ENCODE results near the gene WDR48.

Gene WDR48

DNA sequence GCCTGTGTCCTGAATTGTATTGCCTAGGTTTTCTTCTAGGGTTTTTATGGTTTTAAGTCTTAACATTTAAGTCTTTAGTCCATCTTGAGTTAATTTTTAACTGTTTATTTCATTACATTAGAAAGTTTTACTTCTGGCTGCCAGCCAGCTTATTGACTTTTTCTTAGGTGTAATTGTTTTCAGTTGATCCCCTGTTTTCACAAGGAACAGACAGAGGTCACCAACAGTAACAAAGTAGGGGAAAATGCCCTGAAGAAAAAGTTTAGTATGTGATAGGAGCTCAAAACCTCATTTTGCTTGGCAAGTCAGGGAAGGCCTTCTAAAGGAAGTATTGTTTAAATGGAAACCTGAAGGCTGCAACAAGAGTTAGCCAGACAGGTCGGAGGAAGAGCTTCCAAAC lies 10.4 kb downstream of the WDR48 start:
- intact Hi-C loops (cut with DNase I) = no loop called here
- no peak for DNase-seq

GRCh38 chr3:39063143-39063542 lies 11.3 kb downstream of the WDR48 start:
- intact Hi-C loops (cut with DNase I) = no loop called here
- DNase-seq = no peak

- no peak for DNase-seq
- intact Hi-C loops (cut with DNase I) = no loop called here
These were observed 12.8 kb downstream of the WDR48 start for GRCh38 chr3:39064646-39065045.

GRCh38 chr3:39065197-39065596 lies 13.4 kb downstream of the WDR48 start:
- peak in 3 of 10 donors; percentile 11 to 14 (median 14) for DNase-seq
- intact Hi-C loops (cut with DNase I) = no loop called here

- intact Hi-C loops (cut with DNase I) = no loop called here
- no peak for DNase-seq
These were observed 15.5 kb downstream of the WDR48 start for GRCh38 chr3:39067286-39067685.

DNA sequence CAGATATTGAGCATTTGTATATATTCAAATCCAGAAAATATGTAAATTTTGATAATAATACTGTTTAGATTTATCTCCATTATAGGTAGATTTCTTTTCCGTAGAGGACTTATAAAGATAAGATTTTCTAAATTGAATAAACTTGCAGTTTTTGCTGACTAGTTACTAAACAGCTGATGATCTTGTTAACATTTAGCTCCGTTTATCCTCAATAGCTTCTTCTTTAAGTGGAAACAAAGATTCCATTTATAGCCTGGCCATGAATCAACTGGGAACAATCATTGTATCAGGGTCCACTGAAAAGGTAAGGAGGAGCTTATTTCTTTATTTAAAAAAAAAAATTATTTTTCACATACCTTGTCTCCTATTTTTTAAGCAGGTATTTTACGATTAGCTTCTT lies 16.7 kb downstream of the WDR48 start:
- no peak for DNase-seq
- intact Hi-C loops (cut with DNase I) = no loop called here

DNA sequence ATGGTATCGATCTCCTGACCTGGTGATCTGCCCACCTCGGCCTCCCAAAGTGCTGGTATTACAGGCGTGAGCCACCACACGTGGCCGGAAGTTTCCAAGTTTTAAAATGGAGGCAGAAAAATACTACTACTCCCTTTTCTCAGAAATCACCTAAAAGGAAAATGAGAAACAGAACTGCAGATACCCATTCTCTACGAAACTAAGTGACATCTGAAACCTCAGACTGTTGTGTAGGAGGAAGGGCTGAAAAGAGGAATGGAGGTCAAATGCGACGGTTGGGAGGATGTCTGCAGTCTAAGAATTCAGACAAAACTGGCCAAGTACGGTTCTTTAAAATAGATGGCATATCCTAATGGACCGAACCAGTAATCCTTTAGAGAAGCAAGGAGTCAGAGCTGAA lies 24.1 kb downstream of the WDR48 start:
- DNase-seq = no peak
- intact Hi-C loops (cut with DNase I) = no loop called here

GRCh38 chr3:39079530-39079929 lies 27.7 kb downstream of the WDR48 start:
- intact Hi-C loops (cut with DNase I) = no loop called here

DNA sequence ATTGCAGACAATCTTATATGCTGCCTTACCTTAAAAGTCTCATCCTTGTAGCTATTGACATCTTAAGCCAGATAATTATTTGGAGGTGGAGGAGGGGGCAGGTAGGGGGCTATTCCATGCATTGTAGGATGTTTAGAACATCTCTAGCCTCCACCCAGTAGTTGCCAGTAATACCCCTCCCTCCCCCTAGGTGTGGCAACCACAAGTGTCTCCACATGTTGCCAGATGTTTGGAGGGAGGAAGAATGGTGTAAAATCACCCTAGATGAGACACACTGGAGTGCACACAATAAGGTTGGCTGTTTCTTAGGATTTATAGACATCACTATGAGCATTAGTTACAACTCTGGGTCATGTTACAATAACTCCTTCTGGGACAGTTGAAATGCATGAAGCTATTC lies 28.2 kb downstream of the WDR48 start:
- no peak for DNase-seq
- intact Hi-C loops (cut with DNase I) = no loop called here

More at GRCh38 chr3:39079530-39079929, 27.7 kb downstream of the WDR48 start:
- no peak for DNase-seq

DNA sequence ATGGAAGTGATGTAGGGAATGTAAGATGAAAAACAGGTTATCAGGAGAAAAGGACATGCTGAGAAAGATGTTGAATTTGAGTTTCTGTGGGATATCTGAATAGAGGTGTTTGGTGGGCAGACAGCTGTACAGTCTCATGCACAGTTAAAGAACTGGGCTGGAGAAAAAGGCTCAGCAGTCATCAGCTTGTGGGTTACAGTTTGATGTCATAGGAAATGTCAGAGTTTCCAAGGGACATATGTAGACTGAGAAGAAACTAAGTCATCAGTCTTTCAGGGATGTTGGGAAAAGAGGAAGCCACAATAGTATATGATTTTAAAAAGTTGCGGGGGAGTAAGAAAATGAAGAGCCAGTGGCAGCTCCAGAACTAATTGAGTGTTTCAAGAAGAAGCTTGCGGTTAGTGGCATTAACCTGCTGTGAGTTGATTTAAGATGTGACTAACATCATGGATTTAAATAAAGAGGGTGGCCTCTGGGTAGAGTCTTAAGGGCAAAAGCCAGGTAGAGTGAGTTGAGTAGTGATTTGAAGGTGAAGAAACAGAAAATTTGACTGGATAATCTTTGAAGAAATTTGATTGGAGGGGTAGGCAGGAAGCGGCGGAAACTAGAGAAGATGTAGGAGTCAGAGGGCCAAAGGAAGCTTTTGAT lies 31.0 kb downstream of the WDR48 start:
- intact Hi-C loops (cut with DNase I) = no loop called here
- no peak for DNase-seq

DNA sequence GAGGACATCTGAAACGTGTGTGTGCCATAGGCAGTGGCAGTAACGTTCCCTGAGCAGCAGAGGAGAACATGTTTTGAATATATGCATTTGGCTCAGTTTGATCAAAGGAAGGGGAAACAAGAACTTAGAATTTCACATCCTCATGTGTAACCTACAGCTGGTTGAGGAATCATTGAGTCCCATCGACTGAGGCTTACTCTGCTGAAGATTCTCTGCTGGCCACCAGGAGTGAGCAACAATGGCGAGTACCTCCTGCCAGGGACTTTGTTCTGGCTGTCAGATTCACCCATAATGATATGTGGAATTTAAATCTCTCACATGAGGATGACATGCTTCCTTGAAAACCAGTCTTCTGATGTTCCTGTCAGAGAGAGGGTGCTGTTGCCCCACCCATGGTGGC lies 34.3 kb downstream of the WDR48 start:
- intact Hi-C loops (cut with DNase I) = no loop called here
- no peak for DNase-seq

GRCh38 chr3:39088456-39088855 lies 36.6 kb downstream of the WDR48 start:
- DNase-seq = no peak

DNA sequence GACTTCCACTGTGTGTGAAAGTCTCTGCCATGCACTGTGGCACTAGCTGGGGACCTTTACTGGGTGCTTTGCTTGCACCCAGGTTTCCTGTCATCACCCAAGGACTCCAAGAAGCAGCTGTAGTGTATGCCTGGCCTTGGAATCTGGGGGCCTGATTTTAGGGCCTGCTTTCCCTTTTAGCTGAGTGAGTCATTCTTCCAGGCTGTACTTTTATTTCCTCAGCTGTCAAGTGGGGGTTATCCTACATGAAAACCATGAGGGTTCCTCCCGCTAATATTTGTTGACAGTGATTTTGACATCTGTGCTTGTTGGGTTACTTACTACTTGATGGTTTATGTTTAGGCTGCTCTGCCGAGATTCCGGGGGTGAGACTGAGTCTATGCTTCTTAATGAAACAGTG lies 37.1 kb downstream of the WDR48 start:
- intact Hi-C loops (cut with DNase I) = no loop called here
- DNase-seq = no peak

More at GRCh38 chr3:39088456-39088855, 36.6 kb downstream of the WDR48 start:
- intact Hi-C loops (cut with DNase I) = no loop called here

- no peak for DNase-seq
- intact Hi-C loops (cut with DNase I) = no loop called here
These were observed 39.1 kb downstream of the WDR48 start for GRCh38 chr3:39090922-39091321.

DNA sequence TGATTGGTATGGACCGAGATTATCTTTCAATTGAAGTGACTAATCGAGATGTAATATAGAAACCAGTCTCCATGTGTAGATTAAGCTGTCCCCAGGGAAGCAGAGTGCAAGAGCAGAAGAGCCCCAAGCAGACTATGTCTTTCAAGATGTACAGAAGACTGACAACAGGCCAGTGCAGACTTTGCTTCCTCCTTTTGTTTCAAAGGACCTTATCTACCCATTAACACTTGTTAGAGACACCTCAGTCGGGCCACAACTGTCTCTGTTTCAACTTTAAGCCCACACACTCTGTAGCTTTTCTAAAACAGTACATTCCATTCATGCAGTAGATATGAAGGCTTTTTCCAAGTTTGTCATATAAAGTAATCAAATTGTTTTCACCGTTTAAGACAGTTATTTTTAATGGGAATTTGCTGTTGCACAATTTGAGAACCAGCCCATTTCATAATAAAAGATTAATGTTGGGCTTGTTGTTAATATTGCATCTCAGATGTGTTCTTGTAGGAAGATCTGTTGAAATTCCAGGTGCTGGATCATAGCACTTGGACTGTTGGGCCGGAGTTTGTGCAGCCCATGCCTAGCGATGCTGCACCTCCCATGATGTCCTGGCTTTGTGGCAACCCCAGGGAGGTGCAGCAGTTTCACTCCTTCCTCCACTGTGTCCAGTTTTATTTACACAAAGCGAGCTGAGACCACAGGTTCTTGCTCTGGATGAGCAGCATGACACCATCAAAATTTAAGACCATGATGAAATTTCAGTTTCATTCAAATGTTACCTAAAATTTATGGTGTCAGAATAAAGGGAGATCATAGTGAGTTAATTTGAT lies 43.2 kb downstream of the WDR48 start:
- intact Hi-C loops (cut with DNase I) = no loop called here
- no peak for DNase-seq

GRCh38 chr3:39095778-39096177 lies 44.0 kb downstream of the WDR48 start:
- intact Hi-C loops (cut with DNase I) = no loop called here

DNA sequence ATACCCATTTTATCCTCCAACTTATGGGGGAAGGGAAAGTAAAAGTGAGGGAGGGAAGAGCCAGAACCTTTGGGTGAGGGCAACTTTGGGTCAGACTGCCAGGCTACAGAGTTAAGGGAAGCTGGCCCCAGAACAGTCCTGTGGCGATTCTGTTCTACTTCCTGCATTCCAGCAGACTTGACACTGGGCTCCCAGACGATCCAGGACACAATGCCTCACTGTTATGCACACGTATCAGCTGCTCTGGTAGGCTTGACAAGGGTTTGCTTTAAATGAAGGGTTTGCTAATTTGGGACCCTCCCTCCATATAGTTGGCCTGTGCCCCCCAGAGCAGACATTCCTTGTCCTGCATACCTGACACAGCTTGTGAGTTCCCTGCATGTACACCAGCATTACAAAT lies 45.0 kb downstream of the WDR48 start:
- intact Hi-C loops (cut with DNase I) = no loop called here

More at GRCh38 chr3:39095778-39096177, 44.0 kb downstream of the WDR48 start:
- DNase-seq = no peak

DNA sequence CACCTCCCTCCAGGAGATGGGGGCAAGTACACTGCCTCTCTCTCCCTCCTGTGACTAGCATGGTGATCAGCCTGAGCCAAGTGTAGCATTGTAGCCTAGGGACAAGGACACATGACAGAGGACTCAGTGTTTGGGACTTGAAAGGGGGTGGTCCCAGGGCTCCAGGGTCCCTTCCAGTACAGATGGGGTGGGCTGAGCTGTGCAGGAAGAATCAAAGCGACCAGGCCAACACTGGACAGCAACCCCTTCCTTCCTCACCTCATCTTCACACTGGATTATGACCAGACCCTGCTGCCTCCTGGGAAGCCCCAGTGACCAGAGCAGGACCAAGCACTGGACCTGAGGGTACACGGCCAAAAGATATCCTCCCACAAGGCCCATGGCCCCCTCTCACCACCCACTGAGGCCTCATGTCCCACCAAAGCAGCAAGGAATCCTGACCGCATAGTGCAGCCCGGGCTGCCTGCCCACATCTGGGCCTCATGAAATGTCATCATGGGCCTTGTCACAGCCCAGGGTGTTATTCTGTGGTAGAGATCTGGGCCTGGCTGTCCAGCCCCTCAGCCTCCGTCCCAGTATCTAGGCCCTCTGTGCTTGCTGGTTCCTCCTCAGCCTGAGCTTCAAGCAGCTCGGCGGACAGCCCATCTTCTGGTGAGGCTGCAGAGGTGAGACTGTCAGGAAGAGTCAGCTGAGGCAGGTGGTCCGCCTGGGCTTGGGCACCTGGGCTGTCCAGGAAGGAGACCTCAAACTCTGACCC lies 46.1 kb downstream of the WDR48 start:
- DNase-seq = no peak
- intact Hi-C loops (cut with DNase I) = no loop called here

More for the DNA sequence above, 45.0 kb downstream of the WDR48 start:
- DNase-seq = peak in 2 of 10 donors; percentile 30 to 82

DNA sequence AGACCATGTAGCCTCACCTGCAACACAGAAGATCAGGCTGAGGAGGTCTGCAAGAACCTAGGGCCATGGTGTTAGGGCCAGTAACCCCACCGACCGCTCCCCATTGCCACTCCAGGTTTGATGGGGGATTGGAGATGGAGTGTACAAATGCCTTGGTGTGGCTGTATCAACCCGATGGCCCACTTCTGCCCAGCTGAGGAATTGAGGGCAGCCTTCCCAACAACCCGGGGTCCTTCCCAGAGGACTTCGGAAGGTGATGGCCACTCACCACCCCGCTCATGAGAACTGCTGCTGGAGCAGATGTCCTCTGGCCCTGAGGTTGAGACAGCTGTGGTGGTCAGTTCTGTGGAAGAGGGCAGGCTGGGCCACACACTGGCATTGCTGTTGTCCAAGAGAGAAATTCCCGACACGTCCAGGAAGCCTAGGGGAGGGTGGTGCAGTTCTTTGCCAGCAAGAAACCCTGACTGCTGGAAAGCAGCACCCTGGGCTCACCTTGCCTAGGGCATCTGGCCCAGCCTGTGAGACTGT lies 46.7 kb downstream of the WDR48 start:
- DNase-seq = no peak
- intact Hi-C loops (cut with DNase I) = no loop called here

DNA sequence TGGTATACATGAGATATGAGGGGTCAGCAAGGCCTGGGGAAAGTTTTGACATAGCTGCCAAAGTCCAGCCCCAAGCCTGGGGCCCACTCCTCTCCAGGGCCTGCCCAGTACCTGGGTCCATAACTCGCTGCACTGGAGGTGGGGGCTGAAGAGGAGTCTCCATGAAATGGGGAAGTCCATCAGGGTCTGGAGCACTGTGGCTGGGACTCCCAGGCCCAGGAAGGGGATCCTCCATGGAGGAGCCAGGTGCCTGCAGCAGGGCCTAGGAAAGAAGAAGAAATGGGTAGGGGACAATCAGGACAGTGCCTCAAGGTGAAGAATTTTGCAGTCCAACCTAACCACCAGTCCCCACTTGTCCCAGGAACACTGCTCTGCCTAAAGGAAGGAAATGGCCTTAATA lies 47.4 kb downstream of the WDR48 start:
- intact Hi-C loops (cut with DNase I) = no loop called here
- no peak for DNase-seq
